Measurements from ENCODE around the gene TMEM129. TPM values are rescaled to one million over a fixed set of nuclear protein-coding genes. Genes with fewer than 3 reads are reported as not detected.

The TMEM129 gene
- total and polyA plus RNA-seq, 10 of the 15 experiments (the other 5 are each of a cell fraction or from before 2014, with no cell fraction given), result 0.19 to 24.9 (median 13.2) TPM

DNA sequence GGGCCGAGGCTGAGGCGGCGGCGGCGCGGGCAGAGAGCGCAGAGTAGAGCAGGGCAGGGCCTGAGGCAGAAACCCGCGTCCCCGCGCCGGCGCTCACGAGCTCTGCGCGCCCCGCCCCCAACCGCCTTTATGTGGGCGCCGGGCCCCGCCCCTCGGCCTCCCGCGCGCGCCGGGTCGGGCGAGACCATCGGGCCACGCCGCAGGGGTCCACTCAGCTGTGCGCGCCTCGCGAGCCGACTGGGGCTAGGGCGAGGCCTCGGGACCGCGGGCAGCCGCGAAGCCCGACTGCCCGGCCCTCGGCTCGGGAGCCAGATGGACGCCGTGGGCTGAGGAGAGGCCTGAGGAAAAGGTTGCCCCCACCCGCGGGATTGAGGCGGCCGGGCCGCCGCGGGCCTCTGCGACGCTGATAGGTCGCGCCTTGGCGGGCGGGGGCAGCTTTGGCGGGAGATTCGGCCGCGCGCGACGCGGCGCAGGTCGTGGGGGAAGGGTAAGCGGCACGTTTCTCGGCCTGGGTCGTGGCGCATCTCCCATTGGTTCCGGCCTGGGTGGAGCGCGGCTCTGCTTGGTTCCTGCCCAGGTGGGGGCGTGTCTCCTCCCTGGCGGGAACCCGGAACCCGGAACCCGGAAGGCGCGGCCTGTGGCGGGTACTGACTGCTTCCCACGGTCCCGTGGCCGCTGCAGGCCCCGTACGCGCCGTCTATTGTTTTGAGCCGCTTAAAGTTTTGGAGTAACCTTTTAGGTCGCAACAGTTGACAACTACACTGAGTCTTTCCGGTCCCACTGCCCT lies 8.7 kb downstream of the TMEM129 start, which contains the start of gene SLBP (continued):
- TF ChIP-seq FOXK2 (IDR thresholded peaks at IDR 0.05) (peak; percentile 96), KLF5 (IDR thresholded peaks at IDR 0.05; ENCODE audit: partially characterized antibody) (peak; percentile 99), SIX5 (IDR thresholded peaks at IDR 0.05; ENCODE audit: low read depth, low read length, severe bottlenecking) (peak; percentile 19), SRF (IDR thresholded peaks at IDR 0.05; ENCODE audit: low read depth in 2 of 2, low read length in 2 of 2) (0 out of 4 replicates have a peak, but pooled peaks of 1 of the 2 experiments have one; percentile 39), ZNF217 (IDR thresholded peaks at IDR 0.05) (no peak), CBFB (IDR thresholded peaks at IDR 0.05; ENCODE audit: low read depth) (peak; percentile 79; the same call in 1 of the 2 replicates), NBN (IDR thresholded peaks at IDR 0.05) (peak; percentile 85), HDGF (IDR thresholded peaks at IDR 0.05) (peak; percentile 70; the same call in 1 of the 2 replicates), POLR2AphosphoS2 (IDR thresholded peaks at IDR 0.05; ENCODE audit: low read depth, low read length) (peak; percentile 95), MYB (IDR thresholded peaks at IDR 0.05; ENCODE audit: borderline replicate concordance, low read depth, low read length) (no peak), SMC3 (IDR thresholded peaks at IDR 0.05; ENCODE audit: borderline replicate concordance, low read length) (no peak), POLR2A (IDR thresholded peaks at IDR 0.05; ENCODE audit: low read depth, low read length) (no peak), SREBF1 (IDR thresholded peaks at IDR 0.05; ENCODE audit: low read length) (peak; percentile 93), ATF7 (IDR thresholded peaks at IDR 0.05; ENCODE audit: low read depth) (peak; percentile 89), CREM (IDR thresholded peaks at IDR 0.05; ENCODE audit: low read depth) (peak; percentile 63), SMAD1 (IDR thresholded peaks at IDR 0.05; ENCODE audit: low read depth, partially characterized antibody) (no peak), TARDBP (IDR thresholded peaks at IDR 0.05; ENCODE audit: borderline replicate concordance) (0 out of 2 replicates have a peak, but pooled peaks have one; percentile 15), PAX5 (IDR thresholded peaks at IDR 0.05; ENCODE audit: borderline replicate concordance, low read depth, low read length) (peak; percentile 85), JUND (IDR thresholded peaks at IDR 0.05; ENCODE audit: low read depth, low read length) (peak; percentile 98), HDAC2 (IDR thresholded peaks at IDR 0.05) (no peak), ZBED1 (IDR thresholded peaks at IDR 0.05; ENCODE audit: borderline replicate concordance) (no peak)
- TF ChIP-seq, protein P1, sequence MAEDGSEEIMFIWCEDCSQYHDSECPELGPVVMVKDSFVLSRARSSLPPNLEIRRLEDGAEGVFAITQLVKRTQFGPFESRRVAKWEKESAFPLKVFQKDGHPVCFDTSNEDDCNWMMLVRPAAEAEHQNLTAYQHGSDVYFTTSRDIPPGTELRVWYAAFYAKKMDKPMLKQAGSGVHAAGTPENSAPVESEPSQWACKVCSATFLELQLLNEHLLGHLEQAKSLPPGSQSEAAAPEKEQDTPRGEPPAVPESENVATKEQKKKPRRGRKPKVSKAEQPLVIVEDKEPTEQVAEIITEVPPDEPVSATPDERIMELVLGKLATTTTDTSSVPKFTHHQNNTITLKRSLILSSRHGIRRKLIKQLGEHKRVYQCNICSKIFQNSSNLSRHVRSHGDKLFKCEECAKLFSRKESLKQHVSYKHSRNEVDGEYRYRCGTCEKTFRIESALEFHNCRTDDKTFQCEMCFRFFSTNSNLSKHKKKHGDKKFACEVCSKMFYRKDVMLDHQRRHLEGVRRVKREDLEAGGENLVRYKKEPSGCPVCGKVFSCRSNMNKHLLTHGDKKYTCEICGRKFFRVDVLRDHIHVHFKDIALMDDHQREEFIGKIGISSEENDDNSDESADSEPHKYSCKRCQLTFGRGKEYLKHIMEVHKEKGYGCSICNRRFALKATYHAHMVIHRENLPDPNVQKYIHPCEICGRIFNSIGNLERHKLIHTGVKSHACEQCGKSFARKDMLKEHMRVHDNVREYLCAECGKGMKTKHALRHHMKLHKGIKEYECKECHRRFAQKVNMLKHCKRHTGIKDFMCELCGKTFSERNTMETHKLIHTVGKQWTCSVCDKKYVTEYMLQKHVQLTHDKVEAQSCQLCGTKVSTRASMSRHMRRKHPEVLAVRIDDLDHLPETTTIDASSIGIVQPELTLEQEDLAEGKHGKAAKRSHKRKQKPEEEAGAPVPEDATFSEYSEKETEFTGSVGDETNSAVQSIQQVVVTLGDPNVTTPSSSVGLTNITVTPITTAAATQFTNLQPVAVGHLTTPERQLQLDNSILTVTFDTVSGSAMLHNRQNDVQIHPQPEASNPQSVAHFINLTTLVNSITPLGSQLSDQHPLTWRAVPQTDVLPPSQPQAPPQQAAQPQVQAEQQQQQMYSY (CRISPR knock-in tag; IDR thresholded peaks at IDR 0.05), result no peak
- TF ChIP-seq, protein P2, sequence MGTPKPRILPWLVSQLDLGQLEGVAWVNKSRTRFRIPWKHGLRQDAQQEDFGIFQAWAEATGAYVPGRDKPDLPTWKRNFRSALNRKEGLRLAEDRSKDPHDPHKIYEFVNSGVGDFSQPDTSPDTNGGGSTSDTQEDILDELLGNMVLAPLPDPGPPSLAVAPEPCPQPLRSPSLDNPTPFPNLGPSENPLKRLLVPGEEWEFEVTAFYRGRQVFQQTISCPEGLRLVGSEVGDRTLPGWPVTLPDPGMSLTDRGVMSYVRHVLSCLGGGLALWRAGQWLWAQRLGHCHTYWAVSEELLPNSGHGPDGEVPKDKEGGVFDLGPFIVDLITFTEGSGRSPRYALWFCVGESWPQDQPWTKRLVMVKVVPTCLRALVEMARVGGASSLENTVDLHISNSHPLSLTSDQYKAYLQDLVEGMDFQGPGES (IDR thresholded peaks at IDR 0.05), result peak; percentile 58; the same call in 1 of the 2 replicates
- TF ChIP-seq, protein P3, sequence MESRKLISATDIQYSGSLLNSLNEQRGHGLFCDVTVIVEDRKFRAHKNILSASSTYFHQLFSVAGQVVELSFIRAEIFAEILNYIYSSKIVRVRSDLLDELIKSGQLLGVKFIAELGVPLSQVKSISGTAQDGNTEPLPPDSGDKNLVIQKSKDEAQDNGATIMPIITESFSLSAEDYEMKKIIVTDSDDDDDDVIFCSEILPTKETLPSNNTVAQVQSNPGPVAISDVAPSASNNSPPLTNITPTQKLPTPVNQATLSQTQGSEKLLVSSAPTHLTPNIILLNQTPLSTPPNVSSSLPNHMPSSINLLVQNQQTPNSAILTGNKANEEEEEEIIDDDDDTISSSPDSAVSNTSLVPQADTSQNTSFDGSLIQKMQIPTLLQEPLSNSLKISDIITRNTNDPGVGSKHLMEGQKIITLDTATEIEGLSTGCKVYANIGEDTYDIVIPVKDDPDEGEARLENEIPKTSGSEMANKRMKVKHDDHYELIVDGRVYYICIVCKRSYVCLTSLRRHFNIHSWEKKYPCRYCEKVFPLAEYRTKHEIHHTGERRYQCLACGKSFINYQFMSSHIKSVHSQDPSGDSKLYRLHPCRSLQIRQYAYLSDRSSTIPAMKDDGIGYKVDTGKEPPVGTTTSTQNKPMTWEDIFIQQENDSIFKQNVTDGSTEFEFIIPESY (IDR thresholded peaks at IDR 0.05), result no peak
- TF ChIP-seq, protein P4, sequence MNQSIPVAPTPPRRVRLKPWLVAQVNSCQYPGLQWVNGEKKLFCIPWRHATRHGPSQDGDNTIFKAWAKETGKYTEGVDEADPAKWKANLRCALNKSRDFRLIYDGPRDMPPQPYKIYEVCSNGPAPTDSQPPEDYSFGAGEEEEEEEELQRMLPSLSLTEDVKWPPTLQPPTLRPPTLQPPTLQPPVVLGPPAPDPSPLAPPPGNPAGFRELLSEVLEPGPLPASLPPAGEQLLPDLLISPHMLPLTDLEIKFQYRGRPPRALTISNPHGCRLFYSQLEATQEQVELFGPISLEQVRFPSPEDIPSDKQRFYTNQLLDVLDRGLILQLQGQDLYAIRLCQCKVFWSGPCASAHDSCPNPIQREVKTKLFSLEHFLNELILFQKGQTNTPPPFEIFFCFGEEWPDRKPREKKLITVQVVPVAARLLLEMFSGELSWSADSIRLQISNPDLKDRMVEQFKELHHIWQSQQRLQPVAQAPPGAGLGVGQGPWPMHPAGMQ (IDR thresholded peaks at IDR 0.05; ENCODE audit: borderline replicate concordance), result no peak; the same call in 1 of the 2 replicates

All from GM12878 (cell line).